Mammary epithelial cell (primary cell): Measurements from ENCODE around the gene OR56A1.

ENCODE experiments used
- EZH2 ChIP-seq: IDR thresholded peaks from 2 replicates; pipeline ENCODE4 v1.6.1; 2012; ENCODE audit warnings: low read length, inconsistent platforms, borderline replicate concordance
- TF ChIP-seq, protein P1 (sequence below), 2 donors: IDR thresholded peaks in 1 of 2; conservative IDR thresholded peaks in 1 of 2; 2 replicates each; pipeline ENCODE4 v1.5.1; 2011 to 2012; ENCODE audit warnings: inconsistent platforms in 2 of 2, low read length in 2 of 2, mild to moderate bottlenecking in 2 of 2, control low read depth in 1 of 2, low read depth in 1 of 2; ENCODE audit not compliant: insufficient read depth in 1 of 2; ENCODE audit errors: extremely low read depth in 1 of 2

DNA sequence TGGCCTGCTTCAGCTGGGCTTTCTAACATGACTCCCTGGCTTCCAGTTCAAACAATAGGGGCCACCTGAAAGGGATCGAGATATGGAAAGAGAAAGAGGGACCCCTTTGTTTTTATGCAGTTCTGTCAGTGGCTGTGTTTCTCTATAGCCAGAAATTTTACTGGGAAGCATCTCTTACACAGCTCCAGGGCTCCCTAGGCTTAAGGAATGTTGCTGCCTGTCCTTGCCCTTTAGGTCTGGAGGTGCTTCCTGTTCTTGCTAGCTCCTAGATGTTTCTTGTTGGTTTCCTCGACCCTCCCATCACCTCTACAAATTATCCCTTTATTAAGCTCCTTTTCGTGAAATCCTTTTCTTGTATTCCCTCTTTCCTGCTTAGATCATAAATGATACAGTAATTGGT lies 21.8 kb upstream of the OR56A1 start:
- TF ChIP-seq, protein P1, sequence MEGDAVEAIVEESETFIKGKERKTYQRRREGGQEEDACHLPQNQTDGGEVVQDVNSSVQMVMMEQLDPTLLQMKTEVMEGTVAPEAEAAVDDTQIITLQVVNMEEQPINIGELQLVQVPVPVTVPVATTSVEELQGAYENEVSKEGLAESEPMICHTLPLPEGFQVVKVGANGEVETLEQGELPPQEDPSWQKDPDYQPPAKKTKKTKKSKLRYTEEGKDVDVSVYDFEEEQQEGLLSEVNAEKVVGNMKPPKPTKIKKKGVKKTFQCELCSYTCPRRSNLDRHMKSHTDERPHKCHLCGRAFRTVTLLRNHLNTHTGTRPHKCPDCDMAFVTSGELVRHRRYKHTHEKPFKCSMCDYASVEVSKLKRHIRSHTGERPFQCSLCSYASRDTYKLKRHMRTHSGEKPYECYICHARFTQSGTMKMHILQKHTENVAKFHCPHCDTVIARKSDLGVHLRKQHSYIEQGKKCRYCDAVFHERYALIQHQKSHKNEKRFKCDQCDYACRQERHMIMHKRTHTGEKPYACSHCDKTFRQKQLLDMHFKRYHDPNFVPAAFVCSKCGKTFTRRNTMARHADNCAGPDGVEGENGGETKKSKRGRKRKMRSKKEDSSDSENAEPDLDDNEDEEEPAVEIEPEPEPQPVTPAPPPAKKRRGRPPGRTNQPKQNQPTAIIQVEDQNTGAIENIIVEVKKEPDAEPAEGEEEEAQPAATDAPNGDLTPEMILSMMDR (conservative IDR thresholded peaks at IDR 0.05 in 1 of 2, IDR thresholded peaks at IDR 0.05 in 1 of 2; ENCODE audit: extremely low read depth in 1 of 2, insufficient read depth in 1 of 2, low read depth in 1 of 2, low read length in 2 of 2), result no peak
- no peak for TF ChIP-seq EZH2
